SK-N-SH (cell line): ENCODE measurements around the gene EPB41L5.

ENCODE experiments used
- CTCF ChIP-seq: fragments of 200-600 bp; sonication (generic); IDR thresholded peaks from 2 replicates; pipeline ENCODE4 v1.6.1; 2017; ENCODE audit warnings: antibody characterized with exemption, mild to moderate bottlenecking, moderate library complexity
- EP300 ChIP-seq, 2 experiments: IDR thresholded peaks; 2 replicates each; pipeline versions ENCODE4 v1.4.0 to v1.6.1; 2012; ENCODE audit warnings: borderline replicate concordance in 1 of 2, low read depth in 1 of 2, low read length in 1 of 2
- MAX ChIP-seq: IDR thresholded peaks from 2 replicates; pipeline ENCODE4 v1.4.0; 2012; ENCODE audit warnings: low read depth
- RAD21 ChIP-seq: IDR thresholded peaks from 2 replicates; pipeline ENCODE4 v1.6.1; 2012; ENCODE audit warnings: mild to moderate bottlenecking, low read length
- RCOR1 ChIP-seq: fragments of 150-350 bp; IDR thresholded peaks from 2 replicates; pipeline ENCODE4 v1.6.1; 2017; ENCODE audit warnings: antibody characterized with exemption, low read length
- SIN3A ChIP-seq: IDR thresholded peaks from 2 replicates; pipeline ENCODE4 v1.6.1; 2012; ENCODE audit warnings: low read depth, mild to moderate bottlenecking, low read length, moderate library complexity, borderline replicate concordance
- TAF1 ChIP-seq: IDR thresholded peaks from 2 replicates; pipeline ENCODE4 v1.6.1; 2012; ENCODE audit warnings: low read depth, mild to moderate bottlenecking, low read length, moderate library complexity, borderline replicate concordance
- USF1 ChIP-seq: IDR thresholded peaks from 2 replicates; pipeline ENCODE4 v1.4.0; 2012; ENCODE audit warnings: low read depth, borderline replicate concordance
- USF2 ChIP-seq: fragments of 150-350 bp; IDR thresholded peaks from 2 replicates; pipeline ENCODE4 v1.6.1; 2017; ENCODE audit warnings: antibody characterized with exemption, low read length, low read depth, borderline replicate concordance

GRCh38 chr2:120209427-120210269 lies 196.8 kb downstream of the EPB41L5 start:
- TF ChIP-seq SIN3A (no peak), TAF1 (no peak), USF1 (no peak), RAD21 (no peak), USF2 (no peak), EP300 (IDR thresholded peaks at IDR 0.05; ENCODE audit: borderline replicate concordance in 1 of 2, low read depth in 1 of 2, low read length in 1 of 2) (no peak), RCOR1 (no peak), CTCF (no peak), MAX (no peak)
